NCI-H748 (cell line): ENCODE measurements around the gene CAB39.
"Not testable (repeated sequence)": the region's sequence is repeated elsewhere in the genome, so short reads cannot be mapped to it uniquely, and the experiment has no call there.

Source experiments
- DNase-seq: peaks from one replicate; lab custom pipeline; 2025; ENCODE audit not compliant: unreplicated experiment; lab: John Stamatoyannopoulos, UW

Gene CAB39

DNA sequence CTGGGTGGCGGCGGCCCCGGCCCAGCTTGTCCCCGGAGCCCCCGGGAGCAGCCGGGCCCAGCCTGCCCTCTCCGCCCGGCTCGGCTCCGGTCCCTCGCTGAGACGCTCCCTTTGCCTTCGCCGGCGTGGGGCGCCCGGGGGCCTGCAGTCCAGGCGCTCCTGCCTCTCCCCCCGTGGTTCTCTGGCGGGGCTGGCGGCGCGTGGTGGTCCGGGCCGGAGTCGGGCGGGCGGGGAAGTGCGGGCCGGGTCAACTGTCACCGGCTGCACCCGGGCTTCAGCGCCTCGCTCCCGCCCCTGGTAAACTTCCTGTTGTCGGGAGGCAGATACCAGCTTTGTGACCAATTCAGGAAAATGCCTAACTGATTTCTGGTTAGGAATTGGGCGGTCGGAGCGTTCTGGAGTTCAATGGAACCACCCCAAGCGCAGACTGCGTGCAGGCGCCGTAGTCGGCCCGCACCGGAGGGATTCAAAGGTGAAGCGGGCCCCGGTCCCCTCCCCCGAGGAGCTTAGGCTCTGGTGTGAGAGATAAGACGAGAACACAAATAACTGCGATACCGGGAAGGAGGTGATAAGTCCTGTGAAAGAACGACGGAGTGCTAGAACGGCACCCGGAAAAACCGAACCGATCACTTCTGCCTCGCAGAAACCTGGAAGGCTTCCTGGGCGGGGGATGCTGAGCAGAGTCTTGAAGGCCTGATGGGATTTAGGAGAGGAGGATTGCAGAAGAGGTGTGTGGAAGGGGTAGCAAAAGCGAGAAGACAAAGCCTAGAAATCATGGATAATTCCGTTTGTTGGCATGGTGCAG, 891 bp downstream of the CAB39 start:
- peak; percentile 45 for DNase-seq

DNA sequence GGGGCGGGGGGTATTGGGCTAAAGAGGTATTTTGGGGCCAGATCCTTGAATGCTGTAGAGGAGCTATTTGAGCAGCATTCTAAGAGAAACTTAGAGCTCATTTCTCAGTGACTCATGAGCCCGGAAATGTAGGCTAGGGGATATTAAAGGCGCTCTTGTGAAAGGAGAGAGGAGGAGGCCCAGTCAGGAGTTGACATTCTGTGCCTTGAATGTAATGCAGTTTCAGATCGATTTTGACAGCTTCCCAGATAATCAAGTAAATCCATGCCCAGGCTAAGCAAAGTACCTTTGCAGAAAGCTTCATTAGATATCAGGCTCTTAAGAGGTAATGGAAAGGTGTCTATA, 1.5 kb downstream of the CAB39 start:
- peak; percentile 31 for DNase-seq

DNA sequence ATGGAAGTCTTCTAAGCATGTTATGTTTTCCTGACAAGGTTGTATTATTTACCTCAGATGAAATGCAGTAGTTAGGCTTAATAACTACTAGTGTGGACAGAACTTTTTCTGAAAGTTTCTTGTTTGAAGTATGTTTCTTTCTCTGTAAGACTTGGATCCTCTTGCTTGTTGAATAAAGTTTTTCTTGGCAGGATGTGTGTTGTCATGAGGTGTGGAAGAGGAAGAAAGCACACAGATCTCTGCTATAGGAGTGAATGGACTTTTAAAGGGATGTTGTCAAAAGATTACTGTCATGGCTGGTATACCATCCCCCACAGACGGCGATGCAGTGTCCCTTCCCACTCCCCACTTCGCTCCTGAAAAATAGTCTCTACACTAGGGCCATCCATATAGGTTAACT, 2.6 kb downstream of the CAB39 start:
- no peak for DNase-seq

DNA sequence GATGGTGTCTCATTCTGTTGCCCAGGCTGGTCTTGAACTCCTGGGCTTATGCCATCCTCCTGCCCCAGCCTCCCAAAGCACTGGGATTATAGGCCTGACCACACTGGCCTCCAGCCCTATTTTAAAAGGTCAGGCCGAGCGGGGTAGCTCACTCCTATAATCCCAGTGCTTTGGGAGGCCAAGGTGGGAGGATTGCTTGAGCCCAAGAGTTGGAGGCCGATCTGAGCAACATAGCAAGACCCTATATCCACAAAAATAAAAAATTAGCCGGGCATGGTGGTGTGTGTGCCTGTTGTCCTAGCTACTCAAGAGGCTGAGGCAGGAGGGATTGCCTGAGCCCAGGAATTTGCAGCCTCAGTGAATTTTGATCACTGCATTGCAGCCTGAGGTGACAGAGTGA, 3.9 kb downstream of the CAB39 start:
- DNase-seq: no peak

DNA sequence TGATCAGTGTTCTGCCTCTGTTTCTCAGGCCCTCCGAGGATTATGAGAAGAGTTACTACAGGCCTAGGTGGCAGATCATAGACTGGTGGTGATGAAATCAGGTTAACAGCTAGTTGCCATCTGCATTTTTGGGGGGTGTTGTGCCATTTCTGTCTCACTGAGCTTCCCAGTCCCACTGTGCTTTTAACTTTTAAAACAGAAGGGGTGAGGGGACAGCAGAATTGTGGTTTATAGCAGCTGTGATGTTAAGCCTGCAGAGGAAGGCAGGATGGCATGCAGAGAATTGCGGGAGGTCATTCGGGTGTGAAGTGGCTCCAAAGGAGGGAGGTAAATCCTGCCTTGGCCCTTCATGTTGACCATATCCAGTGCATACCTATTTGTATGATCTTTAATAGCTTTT, 5.0 kb downstream of the CAB39 start:
- DNase-seq: no peak

DNA sequence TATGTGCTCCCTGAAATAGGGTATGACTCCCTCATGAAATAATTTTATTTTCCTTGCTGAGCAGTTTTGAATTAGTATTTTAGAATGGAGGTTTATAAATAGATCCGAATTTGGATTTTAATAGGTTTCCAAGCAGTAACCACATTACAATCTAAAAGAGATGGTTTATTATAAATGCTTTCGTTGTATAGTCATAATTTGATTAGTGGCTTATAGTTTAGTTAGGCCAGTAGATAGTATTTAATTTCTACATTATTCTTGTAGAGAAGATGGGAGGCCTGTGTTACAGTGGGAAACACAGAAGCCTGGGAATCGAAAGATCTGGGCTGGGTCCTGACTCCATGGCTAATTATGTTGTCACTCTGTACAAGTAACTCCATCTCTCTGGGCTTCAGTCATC, 6.7 kb downstream of the CAB39 start:
- no peak for DNase-seq

DNA sequence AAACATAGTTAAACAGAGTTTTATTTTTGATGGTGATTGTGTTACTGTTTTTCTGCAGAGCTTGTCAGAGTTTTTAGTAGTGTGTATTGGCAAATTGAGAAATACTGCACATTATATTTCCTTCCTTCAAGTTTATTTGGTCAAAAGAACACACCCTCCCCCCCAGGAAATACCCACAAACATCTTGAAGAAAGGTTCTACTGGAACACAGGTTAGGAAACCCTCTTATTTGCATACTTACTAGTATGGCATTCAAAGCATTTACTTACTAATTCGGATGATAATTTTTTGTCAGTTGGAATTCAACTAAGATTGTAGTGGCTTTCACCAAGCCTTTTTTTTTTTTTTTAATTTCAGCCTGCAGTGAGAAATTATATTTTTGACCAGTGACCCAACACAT, 9.1 kb downstream of the CAB39 start:
- DNase-seq: no peak

DNA sequence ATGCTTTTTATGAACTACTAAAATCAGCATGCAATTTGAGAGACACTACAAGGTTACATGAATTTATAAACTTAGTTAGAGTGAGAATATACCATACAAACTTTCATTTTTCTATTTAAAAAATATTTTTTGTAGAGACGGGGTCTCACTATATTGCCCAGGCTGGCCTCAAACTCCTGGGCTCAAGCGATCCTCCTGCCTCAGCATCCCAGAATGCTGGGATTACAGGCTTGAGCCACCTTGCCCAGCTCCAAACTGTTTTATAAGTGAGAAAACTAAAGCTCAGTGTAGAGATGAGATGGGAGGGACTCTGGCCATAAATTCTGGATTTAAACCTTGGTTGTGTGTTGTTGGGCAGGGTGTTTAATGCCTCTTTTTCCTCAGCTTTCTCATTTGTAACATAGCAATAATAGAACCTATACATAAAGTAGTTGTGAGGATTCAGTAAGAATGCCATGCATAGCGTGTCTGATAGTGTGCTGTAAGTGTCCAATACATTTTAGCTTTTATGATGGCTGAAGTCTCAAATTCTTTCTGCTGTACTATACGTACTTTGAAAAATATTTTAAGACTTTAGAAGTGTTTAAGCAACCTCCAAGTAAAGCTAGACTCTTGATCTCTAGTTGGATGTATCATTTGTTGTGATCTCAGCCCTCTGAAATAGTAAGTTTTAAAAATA, 9.7 kb downstream of the CAB39 start:
- DNase-seq: no peak

DNA sequence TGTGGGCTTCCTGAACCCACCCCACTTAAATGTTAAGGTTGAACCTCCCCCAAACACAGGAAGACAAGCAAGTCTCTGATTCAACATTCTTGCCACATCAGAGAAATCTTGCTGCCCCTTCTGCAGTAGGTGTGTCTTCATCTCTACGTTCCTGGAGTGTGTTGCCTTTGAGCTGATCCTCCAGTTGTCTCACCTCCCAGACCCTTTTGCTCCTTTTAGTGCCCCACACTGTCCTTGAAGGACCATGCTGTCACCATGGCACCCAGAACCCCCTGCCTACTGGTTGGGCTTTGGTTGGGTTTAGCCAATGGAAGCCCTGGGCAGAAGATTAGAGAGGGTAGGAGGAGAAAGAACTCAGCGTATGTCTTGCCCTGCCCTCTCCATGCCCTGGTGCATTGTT, 10.7 kb downstream of the CAB39 start:
- DNase-seq: no peak

DNA sequence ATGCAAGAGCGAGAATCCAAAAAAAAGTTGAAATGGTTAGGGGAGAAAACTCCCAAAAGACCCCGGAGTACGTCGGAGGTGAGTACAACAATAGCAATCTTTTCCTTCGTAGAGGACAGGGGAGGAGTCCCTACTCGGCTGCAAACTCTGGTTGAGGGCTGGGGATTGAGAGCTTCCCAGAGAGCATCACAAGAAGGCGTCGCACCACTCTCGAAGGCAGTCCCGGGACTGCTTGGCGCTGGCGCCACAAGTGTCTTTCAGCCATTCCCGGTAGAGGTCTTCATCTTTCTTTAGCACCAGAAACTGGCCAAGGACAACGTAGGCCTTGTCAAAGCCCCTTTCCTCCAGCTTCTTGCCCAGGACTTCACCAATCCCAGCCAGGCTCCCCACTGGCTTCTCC, 12.3 kb downstream of the CAB39 start:
- DNase-seq: not testable (repeated sequence)

DNA sequence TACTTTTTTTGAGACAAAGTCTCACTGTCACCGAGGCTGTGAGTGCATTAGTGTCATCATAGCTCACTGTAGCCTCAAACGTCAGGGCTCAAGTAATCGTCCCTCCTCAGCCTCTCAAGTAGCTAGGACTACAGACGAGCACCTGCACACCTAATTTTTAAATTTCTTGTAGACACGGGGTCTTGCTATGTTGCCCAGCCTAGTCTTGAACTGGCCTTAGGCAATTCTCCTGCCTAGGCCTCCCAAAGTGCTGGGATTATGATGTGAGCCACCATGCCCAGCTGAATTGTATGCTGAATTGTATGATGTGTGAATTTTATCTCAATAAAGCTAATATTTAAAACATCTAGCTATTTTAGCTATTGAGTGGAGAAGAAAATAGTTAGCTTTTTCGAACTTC, 18.9 kb downstream of the CAB39 start:
- DNase-seq: no peak

DNA sequence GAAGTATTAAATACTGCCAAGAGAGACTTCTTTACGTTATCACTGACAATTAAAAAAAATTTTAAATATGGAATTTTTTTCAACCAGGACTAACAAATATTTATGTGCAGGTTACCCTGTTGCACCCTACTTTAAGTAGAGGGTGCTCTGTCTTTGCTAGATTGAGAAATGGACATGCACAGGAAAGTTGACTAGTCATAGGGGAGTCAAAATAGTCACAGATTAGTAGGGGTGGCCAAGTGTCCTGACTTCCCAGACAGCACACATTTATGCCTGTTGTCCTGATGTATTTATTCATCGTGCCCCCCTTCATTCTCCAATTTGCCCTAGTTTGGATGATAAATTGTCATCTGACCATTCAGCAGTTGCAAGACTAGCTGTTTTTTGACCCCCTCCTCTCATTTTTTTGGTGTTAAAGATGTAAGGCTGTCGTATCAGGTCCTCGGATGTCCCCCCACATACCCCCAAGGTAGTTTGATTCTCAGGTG, 20.3 kb downstream of the CAB39 start:
- no peak for DNase-seq

DNA sequence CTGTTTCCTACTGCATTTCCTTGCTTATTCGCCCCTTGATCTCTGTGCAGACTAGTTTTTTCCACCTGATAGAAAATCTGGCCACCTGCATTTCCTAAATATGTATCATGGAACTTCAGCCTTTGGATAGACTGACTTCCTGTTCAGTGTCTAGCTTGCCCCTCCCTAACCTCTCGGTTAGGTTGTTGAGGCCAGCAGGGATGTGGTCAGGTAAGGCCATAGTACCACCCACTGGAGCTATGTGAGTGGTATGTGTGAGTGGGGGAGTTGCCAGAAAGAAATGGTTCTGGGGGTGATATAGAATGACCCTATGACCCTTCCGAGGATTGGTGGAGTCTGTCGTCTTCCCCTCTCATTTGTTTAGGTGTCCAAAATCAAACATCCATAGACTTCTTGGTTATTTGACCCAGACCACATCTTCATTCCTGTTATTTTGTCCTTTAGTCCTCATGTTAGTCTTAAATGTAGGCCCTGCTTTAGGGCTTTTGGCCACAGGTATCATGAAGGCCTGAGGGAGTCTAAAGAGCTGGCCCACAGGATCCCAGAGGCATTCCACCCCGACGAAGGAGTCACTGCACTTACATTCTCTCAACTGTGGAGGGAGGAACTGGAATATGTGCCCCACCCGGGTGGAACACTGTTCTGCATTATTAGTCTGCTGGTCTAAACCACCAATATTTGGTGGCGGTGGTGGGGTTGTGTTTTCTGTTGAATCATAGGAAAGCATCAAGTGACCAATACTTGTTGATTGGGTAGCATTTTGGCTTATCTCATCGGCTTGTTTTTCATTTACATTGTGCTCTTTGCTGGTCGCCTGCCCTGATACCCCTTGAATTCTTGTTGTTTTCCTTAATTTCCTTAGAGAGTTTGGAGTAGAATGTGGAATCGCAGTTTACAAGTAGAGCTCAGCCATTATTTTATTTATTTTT, 21.9 kb downstream of the CAB39 start:
- DNase-seq: no peak

DNA sequence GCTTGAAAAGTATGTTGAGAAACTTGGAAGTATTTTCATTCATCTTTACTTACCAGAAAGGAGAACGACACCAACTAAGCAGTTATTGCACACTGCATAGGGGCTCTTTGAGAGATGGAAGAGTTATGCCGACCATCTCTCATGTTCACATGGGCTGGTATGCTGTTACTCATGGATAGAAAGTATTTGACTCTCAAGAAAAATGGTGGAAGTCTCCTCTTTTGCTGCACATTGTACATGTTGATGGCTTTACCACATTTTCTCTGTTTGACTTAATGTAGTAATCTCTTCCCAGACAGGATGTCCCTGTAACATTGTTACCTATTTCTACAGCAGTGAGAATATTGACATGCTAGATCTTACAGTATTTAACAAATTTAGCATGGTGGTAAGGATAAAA, 23.2 kb downstream of the CAB39 start:
- no peak for DNase-seq

DNA sequence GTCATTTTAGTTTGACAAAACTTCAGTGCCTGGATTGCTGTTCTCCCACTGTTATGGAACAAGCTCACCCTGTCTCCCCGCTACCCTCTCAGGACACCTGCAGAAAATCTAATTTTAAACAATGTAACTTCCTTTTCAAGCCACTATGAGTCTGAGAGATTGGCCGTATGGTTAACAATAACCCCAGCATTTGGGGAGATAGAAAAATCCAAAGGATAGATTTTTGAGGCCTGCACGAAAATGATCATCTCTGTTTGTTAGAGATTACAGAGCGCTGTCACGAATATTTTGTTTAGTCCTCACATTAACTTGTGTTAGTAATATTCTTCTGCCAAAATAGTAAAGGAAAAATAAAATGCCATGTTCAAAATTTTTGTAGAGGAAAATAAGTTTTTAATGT, 24.7 kb downstream of the CAB39 start:
- DNase-seq: no peak

DNA sequence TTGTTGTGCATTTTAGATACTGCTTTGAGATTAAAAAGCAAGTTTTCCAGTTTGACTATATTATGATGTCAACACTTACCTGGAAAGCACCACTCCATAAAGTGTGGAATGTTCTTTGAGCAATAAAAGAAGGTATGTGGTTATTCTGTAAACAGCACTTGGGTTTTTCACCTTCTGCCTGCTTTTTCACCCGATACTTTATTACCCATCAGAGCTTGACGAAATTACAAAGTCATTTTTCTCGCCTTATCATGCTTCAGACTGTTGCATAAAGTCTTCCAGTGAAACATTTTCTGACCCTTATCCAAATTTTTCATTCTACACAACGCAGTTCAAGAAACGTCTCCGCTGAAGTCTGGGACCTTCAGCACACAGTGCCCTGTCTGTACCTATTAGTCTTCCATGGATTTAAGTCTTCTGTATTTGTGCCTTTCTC, 25.2 kb downstream of the CAB39 start:
- no peak for DNase-seq

DNA sequence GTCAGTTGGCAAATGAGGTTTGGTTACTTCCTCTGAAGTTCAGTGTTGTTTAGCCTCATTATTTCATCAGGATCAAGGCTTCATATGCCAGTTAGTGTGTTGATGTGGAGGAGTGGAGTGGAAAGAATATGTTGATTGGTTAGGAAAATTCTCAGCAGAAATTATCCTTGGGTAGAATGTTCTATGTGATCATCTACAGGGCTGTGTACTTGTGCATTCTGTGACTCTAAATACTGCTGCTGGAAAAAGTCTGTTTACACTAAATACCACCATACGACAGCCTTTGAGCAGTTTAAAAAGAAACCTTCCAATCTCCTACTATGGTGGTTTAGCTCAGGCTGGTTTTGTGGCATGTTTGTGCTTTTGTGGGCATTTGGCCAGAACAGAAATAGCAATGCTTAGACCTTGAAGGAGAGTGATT, 25.8 kb downstream of the CAB39 start:
- DNase-seq: no peak

DNA sequence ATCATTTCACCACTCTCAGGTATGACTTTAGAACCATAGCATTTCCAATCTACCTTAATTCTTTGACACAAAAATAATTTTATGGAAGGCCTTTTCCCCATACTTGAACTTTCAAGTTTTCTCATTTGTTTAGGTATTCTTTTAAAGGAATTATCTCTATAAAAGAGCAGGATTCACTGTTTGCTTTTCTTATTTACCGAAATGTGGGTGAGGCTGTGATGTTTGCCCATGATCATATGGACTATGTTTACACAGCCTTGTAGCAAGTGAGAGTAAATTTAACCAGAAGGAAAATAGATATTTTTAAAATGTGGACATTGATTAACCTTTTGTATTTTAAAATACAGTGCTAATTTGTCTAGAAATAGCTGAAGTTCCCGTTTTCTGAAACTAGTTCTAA, 26.3 kb downstream of the CAB39 start:
- peak; percentile 32 for DNase-seq

DNA sequence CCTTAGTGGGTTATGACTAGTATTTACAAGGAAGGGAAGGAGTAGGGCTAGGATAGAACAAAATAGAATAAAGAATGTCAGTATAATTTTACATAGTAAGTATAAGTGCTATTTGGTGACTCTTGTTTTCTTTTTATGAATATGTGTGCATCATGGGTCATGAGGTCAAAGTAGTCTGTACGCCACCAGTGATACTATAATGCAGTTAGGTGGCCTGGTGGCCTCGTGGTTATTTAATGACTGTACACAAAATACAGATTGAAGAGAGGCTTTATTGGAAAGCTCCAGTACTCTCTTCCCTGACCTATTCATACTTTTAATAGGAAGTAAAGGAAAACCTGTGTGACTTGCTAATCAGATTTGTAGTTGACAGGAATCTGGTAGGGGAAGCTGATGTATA, 27.3 kb downstream of the CAB39 start:
- DNase-seq: no peak

DNA sequence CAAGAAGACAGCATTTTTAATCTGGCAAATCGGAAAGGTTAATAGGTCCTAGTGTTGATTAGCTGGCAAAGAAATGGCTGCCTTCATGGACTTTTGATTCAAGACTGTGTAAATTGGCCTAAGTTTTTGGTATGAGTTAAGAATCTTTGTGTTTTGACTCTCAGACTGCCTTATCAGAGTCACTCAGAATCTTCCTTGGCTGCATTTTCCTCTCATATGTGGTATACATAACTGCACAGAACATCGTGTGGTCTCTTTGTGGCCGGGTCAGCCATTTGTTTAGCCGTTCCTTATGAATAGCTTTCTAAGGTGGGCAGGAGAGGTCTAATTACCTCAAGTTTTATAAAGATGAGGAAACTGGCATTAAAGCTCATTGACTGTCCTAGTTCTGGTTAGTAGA, 30.1 kb downstream of the CAB39 start:
- no peak for DNase-seq

DNA sequence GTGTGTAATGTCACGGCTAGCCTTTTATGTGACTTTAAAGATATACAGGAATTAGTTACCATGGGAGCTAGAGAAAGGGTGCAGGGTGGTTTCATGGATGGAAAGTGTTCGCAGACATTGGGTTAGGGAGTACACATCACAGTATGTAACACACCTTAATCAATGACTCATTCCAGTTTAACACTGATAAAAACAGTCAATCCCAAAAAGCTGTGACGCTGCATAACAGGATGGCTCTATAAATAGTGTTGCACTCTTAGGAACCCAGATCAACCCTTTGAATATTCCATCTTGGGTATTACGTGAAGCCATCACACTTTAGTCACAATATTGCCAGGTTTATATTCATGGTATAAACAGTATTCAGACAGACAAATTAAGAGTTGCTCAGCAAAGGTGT, 33.6 kb downstream of the CAB39 start:
- DNase-seq: no peak

DNA sequence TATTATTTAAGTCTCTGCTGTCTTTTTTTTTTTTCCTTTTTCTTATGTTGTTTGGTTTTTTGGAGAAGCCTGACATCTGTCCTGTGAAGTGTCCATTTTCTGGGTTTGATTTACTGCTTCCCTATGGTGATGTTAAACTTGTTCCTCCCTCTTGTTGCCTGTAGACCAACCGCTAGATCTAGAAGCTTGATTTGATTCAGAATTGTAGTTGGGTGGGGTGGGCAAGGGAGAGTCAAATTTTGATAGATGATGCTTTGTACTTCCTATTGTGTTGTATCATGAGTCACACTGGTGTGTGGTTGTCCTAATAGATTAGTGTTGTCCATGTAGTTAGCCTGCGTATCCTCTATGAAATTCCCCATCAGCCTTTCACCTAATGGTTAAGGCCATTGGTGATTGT, 35.4 kb downstream of the CAB39 start:
- DNase-seq: no peak
